NCI-H146 treated with DMSO at 0.1 percent for 48 hours (cell line): ENCODE results near the gene MTHFR.

ENCODE experiments used
- DNase-seq: peaks from one replicate; lab custom pipeline; 2025; ENCODE audit not compliant: unreplicated experiment; lab: John Stamatoyannopoulos, UW

The MTHFR gene

DNA sequence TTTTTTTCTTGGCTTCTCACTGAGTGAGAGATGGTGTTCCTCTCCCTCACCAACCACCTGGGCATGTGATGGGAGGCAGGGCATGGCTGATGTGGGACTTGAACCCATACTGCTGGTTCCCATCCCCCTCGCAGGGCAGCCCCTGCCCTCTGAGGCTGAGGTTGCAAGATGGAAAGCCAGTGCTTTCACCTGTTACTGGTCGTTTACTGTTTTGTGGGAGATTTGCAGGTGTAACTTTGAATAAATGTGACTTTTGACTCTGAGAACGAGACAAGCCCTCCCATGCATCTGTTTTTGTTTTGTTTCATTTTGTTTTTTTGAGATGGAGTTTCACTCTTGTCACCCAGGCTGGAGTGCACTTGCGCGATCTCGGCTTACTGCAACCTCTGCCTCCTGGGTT is 22.2 kb downstream of the MTHFR start:
- DNase-seq: no peak

DNA sequence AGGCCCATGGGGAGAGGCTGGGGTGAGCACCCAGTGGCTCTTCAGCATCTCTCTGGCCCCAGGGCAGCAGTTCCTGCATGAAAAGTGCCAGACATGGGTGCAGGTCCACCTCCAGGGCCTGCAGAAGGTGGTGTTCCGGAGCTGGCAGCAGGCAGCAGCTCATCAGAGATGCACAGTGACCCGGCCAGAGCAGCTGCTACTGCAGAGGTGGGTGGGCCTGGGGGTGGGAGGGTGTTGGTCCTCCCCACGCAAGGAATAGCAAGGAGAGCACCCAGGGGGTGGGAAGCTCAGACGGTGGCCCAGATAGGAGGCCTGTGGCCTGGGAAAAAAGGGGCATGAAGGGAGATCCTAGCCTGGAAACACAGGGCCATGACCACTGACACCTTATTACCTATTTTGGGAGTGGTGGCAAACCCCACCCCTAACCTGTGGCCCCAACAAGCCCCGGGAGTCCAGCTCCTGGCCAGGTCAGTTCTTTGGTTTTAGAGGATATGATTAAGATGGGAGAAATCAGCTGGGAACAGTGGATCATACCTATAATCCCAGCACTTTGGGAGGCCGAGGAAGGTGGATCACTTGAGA is 23.5 kb downstream of the MTHFR start:
- no peak for DNase-seq

DNA sequence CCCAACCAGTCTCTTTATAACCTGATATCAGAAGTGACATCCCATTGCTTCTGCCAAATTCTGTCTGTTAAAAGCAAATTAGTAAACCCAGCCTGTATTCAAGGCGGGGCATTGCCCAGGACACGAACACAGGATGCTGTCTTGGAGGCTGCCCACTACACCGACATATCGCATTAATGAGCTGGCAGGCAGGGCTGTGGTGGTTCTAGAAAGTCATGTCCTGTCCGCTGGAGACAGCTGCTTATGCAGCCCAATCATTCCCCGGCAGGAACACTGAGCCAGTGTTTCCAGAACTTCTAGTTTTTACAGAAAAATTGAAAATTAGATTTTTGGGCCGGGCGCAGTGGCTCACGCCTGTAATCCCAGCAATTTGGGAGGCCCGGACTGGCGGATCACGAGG is 24.5 kb downstream of the MTHFR start:
- DNase-seq: no peak

GRCh38 chr1:11780380-11781147 is 25.2 kb downstream of the MTHFR start:
- DNase-seq: no peak

DNA sequence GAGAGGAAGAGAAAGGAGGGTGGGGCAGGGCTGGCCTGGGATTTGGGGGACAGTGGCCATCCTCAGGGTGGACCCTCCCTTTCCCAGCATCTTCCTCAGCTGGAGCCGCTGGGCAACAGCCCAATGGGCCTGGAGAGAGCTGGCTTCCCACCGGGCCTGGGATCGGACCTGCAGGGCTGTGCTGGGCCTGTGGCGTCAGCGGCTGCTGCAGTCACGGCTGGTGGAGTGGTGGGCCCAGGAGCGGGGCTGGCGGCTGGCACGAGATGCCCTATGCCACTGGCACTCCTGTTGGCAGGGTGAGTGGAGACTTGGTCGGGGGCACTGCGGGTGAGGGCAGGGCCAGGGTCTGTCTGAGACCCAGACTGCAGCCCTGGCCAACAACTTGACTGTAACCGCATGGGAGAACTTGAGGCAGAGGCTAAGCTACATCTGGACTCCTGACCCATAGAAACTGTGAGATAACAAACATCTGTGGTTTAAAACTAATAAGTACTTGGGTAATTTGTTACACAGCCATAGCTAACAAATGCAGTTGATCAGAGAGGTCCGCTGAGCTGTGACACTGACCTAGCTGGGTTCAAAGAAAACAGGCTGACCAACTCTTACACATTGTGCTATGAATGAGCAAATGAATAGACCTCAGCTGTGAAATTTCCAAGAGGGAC is 25.9 kb downstream of the MTHFR start:
- DNase-seq: no peak

- DNase-seq: no peak
These were observed 26.7 kb downstream of the MTHFR start for GRCh38 chr1:11778844-11779623.

DNA sequence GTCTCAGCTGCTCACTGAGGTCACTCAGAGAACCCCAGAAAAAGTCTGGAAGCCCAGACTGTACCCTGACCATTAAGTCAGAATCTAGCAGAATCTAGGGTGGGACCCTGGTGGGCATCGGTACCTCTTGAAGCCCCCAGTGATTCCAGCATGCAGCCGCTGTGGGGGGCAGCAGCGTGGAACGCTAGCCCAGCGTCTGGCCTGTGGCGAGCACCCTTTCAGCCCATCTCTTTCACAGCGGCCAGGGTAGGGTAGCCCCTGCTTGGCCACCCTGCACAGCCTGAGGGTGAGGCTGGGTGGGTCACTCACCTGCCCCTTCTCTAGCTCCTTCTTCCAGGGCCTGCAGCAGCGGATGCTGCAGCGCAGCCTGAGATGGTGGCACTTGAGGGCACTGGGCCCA is 27.4 kb downstream of the MTHFR start:
- DNase-seq: no peak

DNA sequence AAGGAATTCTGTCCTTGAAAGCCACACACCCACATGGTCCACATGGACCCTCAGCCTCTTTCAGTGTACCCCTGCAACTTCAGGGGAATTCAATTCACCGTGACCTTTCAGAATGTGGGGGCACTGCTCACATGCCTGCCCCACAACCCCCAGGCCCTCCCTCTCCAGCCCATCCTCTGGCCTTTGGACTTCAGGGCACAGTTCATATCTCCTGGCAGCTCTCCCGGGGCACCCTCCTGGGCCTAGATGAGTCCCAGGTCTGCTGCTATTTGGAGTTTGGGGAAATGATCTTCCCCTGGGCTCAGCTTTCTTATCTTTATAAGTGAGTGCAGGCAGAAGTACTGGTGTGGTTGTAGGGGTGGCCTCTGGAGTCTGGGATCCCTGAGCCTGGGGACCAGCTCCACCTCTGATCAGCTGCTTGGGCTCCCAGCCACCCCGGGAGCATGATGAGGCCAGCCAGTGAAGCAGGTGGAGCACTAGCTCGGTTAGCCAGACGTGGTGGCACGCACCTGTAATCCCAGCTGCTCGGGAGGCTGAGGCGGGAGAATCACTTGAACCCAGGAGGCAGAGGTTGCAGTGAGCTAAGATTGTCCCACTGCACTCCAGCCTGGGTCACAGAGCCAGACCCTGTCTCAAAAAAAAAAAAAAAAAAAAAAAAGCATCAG is 28.0 kb downstream of the MTHFR start:
- no peak for DNase-seq

DNA sequence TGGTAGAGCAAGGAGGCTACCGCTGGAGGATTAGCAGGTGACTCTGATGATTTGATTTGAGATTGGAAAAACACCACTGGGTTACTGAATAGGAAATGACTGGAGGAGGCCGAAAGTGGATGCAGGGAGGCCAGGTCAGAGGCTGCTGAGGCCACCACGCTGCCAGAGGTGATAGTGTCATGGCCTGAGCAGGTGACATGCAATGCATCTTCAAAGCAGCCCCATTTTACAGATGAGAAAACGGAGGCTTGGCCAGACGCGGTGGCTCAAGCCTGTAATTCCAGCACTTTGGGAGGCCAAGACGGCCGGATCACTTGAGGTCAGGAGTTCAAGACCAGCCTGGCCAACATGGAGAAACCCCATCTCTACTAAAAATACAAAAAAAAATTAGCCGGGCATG is 31.0 kb downstream of the MTHFR start:
- no peak for DNase-seq

DNA sequence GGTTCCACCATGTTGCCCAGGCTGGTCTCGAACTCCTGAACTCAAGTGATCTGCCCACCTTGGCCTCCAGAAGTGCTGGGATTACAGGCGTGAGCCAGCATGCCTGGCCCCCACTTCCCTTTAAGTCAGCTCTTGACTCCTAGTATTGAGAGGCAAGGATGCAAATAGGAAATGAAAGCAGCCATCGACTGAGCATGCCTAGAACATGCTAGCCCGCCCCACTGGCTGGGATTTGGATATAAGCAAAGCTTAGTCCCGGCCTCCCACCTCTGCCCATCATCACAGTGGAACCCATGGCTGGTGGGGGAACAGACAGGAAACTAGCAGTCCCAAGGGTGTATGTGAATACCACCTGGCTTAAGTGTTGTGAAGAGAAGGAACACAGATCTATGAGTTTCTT is 33.3 kb downstream of the MTHFR start:
- no peak for DNase-seq

- no peak for DNase-seq
These were observed 34.2 kb downstream of the MTHFR start for GRCh38 chr1:11771481-11772043.

DNA sequence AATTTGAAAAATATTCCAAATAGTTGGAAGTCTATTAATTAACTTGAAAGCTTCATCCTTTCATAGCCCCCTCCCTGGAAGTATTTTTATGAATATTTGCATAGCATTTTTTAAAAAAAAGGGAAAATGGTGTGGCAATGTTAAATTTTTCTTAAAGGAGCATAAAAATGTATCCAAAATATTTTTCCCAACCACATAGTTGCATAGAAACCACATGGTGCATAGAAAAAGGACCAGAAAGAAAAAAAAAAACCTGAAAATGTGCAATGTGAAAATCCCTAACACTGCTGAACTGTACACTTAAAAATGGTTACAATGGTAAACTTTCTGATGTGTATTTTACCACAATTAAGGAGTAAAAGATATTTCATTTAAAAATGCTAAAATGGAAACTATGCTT is 35.8 kb downstream of the MTHFR start:
- no peak for DNase-seq

DNA sequence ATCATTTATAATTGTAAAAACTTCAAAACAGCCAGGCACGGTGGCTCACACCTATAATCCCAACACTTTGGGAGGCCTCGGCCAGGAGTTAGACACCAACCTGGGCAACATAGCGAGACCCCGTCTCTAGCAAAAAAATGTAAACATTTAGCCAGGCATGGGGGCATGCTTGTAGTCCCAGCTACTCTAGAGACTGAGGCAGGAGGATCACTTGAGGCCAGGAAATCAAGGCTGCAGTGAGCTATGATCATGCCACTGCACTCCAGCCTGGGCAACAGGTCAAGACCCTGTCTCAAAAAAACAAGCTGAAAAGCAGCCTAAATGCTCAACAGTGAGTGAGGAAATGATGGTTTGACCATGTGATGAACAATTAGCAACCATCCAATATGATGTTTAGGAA is 36.5 kb downstream of the MTHFR start:
- DNase-seq: no peak

- no peak for DNase-seq
These were observed 36.9 kb downstream of the MTHFR start for GRCh38 chr1:11768821-11769220.

DNA sequence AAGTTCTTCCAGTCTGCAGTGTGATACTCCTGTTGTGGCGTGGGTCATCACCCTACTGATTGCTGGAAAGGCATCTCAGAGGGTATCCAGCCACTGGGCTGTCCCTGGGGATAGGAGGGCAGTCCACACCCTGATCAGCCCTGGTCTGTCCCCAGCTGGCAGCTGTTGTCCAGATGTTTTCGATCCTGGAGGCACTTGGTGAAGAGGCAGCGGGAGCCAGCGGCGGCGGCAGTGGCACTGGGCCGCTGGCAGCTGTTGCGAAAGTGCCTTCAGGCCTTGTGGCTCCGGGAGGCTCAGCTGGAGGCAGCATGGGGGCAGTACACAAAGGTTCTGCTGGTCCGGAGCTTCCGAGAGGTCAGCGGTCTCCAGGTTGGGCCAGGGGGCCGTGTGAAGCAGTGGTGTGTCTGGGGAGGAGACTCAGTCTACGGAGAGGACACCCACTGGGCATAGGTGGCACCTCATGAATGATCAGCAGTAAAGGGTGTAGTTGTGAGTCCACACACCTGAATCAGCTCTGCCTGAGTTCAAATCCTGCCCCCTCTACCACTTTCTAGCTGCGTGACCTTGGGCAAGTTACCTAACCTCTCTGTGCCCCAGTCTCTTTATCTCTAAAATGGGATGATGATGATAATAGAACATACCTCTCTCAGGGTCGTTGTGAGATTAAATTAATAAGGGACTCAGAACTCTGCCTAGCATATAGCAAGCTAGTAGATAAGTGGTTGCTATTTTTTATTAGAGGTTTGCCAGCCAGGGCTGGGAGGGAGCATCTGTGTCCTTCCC is 37.7 kb downstream of the MTHFR start:
- no peak for DNase-seq

GRCh38 chr1:11766429-11766776 is 39.4 kb downstream of the MTHFR start:
- DNase-seq: no peak

DNA sequence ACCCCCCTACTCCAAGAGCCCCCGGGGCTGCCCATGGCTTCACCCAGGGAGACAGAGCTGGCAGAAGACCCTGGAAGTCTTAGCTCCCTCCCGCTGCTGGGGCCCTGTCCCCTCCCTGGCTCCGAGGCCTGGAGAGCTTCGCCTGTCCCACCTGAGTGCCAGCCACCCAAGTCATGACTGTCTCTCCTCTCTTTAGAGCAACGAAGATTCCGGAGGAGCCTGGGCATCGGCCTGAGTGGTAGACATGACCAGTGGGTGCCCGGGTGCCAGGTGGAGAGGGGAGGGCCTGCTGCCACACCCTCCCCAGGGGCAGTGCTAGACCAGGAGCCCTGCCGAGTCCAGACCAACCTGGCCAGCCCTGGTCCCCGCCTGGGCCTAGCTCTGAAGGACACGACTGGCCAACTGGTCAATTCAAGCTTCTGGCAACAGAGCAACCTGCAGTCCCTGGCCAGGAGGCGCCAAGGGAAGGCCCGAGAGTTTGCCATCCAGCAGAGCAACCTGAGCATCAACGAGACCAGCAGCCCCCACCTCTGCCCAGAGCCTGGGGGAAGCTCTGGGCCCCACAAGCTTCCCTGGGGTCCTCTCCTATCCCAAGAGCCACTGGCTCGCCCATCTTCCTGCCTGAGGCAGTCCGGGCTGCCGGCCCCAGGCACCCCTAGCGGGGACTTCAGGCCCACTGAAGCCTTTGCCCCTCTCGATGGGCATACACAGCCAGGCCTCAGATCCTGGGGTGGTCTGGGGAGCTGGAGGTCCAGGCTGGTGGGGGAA is 39.9 kb downstream of the MTHFR start:
- no peak for DNase-seq

DNA sequence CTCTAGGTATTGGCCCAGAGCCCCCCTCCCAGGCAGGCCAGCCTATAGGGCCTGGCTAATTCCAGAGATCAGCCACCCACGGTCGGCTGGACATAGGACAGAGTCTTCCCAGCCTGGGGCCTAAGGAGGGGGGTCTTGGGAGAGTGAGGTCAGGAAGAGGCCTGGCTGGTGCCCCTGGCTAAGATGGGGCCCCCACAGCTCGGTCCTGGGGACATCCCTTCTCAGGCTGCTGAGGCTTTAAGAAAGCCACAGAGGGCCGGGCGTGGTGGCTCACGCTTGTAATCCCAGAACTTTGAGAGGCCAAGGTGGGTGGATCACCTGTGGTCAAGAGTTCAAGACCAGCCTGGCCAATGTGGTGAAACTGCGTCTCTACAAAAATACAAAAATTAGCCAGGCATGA is 41.2 kb downstream of the MTHFR start:
- no peak for DNase-seq

GRCh38 chr1:11764115-11764514 is 41.6 kb downstream of the MTHFR start:
- DNase-seq: no peak
